Hepatocyte (in vitro differentiated cells): ENCODE measurements around the gene CACNA1B.

ENCODE experiments used
- CTCF ChIP-seq: fragments of 200-600 bp; sonication (generic); IDR thresholded peaks from 2 replicates; pipeline ENCODE4 v1.5.1; 2016; ENCODE audit warnings: antibody characterized with exemption, mild to moderate bottlenecking; ENCODE audit not compliant: poor library complexity
- EZH2 ChIP-seq: fragments of 200-600 bp; sonication (generic); IDR thresholded peaks from 2 replicates; pipeline ENCODE4 v1.6.1; 2016; ENCODE audit warnings: antibody characterized with exemption, mild to moderate bottlenecking, borderline replicate concordance
- EZH2phosphoT487 ChIP-seq: fragments of 200-600 bp; sonication (generic); IDR thresholded peaks from one replicate; pipeline ENCODE4 v1.6.1; 2018; ENCODE audit warnings: antibody characterized with exemption, mild to moderate bottlenecking, low read depth, moderate library complexity; ENCODE audit not compliant: unreplicated experiment, severe bottlenecking

- TF ChIP-seq CTCF (no peak), EZH2phosphoT487 (no peak), EZH2 (no peak)
These were observed 92.1 kb downstream of the CACNA1B start for GRCh38 chr9:137969685-137970084.
